Stimulated activated CD4-positive, alpha-beta T cell treated with anti-CD3 and anti-CD28 coated beads, Interleukin-4, amount 100 ng/mL, for 48 hours (primary cell): ENCODE data around the gene S100PBP.
"Not testable (repeated sequence)": the region's sequence is repeated elsewhere in the genome, so short reads cannot be mapped to it uniquely, and the experiment has no call there.

ENCODE experiments used
- DNase-seq, 2 donors: peaks; one replicate each; pipeline ENCODE4 v3.0.0-alpha.2; 2020; ENCODE audit warnings: low read depth in 2 of 2

Gene S100PBP

DNA sequence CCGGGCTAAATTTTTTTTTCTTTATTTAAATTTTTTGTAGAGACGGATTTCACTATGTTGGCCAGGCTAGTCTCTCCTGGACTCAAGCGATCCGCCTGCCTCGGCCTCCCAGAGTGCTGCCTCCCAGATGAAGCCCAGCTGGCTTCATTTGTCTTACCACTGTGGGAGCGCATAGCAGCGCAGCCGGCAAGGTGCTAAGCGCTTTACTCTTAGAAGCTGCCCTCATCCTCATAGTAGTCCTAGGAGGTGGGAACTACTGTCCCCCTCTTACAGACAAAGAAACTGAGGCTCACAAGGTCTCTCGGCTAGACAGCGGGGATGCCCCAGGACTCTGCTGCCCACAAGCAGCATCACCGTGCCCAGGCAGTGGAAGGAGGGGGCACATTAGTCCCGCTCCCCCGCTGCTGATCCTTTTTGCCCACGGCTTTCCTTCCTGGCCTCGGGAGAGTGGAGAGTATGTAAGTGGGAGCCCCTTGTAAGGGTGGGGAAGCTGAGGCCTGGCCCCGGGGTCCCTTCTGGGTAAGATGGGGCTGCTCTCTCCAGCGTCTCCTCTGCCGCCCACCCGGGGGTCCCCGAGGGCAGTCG, 83.0 kb downstream of the S100PBP start:
- no peak for DNase-seq

GRCh38 chr1:32900956-32901822, 83.7 kb downstream of the S100PBP start, which contains the start of gene TMEM54:
Gene TMEM54, minus strand, starts transcription at chr1:32901389. Its CDS starts 151 bp downstream, at chr1:32901238.
- DNase-seq = no peak

DNA sequence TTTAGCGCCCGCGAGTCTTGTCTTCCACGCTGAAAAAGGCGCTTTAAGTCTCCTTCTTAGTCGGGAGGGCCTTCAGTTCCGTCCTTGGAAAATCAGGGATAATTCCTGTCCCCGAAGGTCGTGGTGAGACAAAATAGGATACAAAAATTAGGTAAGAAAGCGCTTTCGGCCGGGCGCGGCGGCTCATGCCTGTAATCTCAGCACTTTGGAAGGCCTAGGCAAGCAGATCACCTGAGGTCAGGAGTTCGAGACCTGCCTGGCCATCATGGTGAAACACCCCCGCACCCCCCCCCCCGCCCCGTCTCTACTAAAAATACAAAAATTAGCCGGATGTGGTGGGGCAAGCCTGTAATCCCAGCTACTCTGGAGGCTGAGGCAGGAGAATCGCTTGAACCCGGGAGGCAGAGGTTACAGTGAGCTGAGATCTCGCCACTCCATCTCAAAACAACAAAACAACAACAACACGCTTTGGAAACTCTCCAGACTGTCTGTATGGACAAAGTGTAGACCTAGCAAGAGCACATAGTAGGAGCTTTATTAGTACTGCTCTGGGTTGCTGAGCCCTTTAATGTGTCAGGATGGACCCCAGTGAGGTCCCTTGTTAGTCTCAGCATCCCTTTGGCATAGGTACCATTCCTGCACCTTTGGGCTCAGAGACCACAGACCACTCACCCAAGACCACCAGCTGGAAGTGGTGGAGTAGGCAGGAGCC, 84.5 kb downstream of the S100PBP start:
- no peak for DNase-seq

- DNase-seq = no peak
Observed at GRCh38 chr1:32902535-32902920, 85.1 kb downstream of the S100PBP start.

GRCh38 chr1:32903991-32904785, 86.7 kb downstream of the S100PBP start:
- no peak for DNase-seq

DNA sequence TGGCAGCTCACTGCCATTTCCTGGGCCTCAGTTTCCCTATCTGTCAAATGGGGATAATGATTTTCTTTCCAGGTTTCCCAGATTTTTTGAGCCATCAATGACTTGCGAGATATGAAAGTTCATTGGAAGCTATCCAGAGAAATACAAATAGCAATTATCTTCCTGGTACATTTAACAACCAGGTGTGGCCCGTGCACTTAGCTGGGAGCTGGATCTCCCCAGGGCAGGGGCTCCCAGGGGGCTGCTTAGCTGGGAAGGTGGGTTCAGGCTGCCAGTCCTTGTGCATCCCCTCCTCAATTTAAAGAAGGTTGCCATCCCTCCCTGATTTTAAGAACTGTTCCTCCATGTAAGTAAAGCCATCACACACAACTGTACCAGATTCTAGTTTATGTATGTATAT, 87.3 kb downstream of the S100PBP start:
- DNase-seq = no peak

DNA sequence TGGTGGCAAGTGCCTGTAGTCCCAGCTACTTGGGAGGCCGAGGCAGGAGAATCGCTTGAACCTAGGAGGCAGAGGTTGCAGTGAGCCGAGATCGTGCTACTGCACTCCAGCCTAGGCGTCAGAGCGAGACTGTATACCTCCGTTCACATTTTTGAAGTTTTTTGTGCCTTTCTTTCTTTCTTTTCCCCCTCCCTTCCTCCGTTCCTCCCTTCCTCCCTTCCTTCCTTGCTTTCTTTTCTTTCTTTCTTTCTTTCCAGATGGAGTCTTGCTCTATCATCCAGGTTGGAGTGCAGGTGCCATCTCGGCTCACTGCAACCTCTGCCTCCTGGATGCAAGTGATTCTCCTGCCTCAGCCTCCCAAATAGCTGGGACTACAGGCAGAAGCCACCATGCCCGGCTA, 88.1 kb downstream of the S100PBP start:
- DNase-seq = not testable (repeated sequence)

DNA sequence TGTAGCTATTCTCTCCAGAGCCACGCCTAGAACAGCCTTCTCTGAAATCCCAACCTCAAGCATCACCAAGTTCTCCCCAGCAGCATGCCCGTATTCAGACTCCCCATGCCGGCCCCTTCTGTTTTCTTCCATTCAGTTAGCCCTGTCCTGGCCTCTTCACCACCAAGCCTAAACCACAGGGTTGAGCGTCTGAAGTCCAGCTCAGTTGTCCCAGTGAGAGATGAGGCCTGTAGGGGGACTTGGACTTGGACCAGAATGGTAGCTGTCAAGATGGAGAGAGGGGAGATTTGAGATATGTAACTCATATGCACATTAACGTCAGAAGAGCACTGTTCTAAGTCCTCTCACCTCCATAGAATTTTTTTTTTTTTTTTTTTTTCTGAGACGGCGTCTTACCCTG, 89.2 kb downstream of the S100PBP start:
- no peak for DNase-seq

- no peak for DNase-seq
Observed at GRCh38 chr1:32907435-32907834, 90.0 kb downstream of the S100PBP start.
